Retinal pigment epithelial cell (primary cell): ENCODE results near the gene PTPRR.

ENCODE experiments used
- DNase-seq: peaks from one replicate; pipeline ENCODE4 v3.0.0-alpha.2; 2010; ENCODE audit warnings: low read depth
- H3K4me3 ChIP-seq: 2 replicates; pipeline ENCODE4 v1.5.1; 2011; ENCODE audit warnings: mild to moderate bottlenecking, low read length, control low read depth, moderate library complexity
- TF ChIP-seq, protein P1 (sequence below): conservative IDR thresholded peaks from 2 replicates; pipeline ENCODE4 v1.5.1; 2011; ENCODE audit warnings: low read depth, low read length, control low read depth, inconsistent platforms

The PTPRR gene

DNA sequence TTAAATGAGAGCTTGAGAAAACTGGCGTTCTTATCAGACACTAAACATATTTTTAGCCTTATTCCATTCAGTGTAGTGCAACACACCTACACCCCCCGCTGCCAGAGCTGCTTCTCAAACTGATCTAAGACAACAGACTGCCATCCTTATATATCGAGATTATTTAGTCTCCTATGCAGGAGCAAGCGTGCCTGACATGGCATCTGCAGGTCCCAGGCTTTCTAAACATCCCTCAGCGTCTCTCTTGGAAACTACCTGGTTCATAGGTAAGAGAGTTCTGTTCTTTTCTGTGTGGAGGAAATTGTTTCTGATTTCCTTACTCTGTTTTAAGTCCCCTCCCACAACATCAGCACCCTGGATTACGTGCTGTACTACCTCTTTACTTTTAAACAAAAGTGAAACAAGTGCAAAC, 166.2 kb downstream of the PTPRR start:
- TF ChIP-seq, protein P1, sequence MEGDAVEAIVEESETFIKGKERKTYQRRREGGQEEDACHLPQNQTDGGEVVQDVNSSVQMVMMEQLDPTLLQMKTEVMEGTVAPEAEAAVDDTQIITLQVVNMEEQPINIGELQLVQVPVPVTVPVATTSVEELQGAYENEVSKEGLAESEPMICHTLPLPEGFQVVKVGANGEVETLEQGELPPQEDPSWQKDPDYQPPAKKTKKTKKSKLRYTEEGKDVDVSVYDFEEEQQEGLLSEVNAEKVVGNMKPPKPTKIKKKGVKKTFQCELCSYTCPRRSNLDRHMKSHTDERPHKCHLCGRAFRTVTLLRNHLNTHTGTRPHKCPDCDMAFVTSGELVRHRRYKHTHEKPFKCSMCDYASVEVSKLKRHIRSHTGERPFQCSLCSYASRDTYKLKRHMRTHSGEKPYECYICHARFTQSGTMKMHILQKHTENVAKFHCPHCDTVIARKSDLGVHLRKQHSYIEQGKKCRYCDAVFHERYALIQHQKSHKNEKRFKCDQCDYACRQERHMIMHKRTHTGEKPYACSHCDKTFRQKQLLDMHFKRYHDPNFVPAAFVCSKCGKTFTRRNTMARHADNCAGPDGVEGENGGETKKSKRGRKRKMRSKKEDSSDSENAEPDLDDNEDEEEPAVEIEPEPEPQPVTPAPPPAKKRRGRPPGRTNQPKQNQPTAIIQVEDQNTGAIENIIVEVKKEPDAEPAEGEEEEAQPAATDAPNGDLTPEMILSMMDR = no peak
- no peak overlapping the region for H3K4me3 ChIP-seq
- no peak for DNase-seq

DNA sequence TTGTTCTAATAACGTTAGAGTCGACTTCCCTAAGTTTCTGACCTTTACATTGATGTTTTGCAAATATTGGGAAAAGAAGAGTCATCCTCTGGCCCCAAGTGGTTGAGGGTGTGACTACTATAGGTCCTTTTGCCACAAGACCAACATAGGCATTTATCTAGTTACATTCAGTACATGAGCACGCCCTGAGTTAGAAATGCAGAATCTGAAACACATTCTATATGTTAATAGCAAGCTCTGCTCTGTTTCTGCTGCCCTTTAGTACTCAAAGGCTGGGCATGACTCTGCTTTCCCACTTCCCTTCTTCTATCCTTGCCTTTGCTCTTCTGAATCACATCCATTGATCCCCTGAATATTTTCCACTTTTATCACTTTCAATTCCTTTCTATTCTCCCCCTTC, 168.2 kb downstream of the PTPRR start:
- DNase-seq = no peak
- TF ChIP-seq, protein P1 = no peak
- H3K4me3 ChIP-seq = no peak overlapping the region

DNA sequence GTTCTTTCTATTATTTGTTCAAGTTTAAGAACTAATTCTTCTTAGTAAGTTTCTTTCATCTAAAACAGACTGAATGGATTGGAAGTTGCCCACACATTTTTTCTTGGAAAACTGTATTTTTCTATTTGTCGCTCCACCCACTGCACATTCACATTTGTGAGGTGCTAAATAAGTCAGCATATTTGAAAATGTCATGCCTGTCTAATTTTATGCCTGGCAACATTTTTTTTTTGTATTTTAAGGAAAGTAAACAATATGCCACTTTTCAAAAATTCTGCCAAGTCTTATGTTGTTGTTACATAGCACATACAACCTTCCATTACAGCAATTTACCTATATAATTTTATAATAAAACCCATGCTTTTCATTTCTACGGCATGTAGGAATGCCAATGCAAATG, 170.6 kb downstream of the PTPRR start:
- no peak overlapping the region for H3K4me3 ChIP-seq

DNA sequence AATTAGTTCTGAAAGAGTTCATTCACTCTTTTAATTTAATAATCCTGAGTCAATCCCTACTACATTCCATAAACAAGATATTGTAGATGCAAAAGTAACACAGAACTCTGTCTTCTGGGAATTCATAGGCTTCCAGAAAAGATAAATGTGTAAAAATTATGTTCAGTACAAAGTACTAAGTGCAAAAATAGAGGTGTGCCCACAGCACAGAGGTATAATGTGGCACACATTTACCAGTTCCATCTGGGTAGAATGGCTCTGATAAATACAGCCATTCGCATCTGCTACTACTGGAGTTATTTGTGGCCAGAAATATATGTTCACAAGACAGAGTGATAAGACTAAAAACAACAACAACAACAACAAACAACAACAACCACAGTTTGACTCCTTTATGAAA, 171.7 kb downstream of the PTPRR start:
- H3K4me3 ChIP-seq = no peak overlapping the region
- no peak for DNase-seq
- TF ChIP-seq, protein P1 = no peak

More for the DNA sequence above, 170.6 kb downstream of the PTPRR start:
- TF ChIP-seq, protein P1 = no peak
- DNase-seq = no peak

DNA sequence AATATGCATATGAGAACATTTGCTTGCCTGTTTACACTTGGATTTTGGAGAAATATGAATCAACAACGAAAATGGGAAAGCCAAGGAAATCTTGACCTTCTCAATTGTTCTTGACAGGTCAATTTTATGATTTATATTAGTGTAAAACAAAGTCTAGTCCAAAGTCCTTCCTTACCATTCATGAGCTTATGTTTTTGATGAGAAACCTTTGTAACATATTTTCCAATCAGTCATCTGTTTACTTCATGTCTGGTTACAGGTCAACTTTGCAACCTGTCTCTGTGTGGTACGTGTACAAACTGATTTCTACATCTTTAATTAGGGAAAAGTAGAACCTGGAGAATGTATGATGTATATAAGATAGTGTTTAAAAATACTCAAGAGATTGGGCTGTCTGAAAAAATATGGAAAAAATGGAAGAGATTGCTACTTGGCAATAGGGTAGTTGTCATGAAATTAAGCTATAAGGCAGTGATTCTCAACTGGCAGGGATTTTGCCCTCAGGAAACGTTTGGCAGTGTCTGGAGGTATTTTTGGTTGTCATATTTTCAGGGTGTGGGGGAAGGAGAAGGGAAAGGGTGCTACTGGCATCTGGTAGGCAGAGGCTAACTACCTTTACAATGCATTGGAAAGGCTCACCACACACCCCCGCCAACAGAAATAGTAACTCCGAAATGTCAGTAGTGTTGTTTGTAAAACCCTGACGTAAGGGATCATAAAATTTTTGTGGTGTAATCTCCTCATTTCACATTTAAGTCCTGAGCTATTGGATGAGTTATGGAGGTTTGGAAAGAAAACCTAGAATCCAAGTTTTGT, 172.9 kb downstream of the PTPRR start:
- TF ChIP-seq, protein P1 = no peak
- no peak overlapping the region for H3K4me3 ChIP-seq

DNA sequence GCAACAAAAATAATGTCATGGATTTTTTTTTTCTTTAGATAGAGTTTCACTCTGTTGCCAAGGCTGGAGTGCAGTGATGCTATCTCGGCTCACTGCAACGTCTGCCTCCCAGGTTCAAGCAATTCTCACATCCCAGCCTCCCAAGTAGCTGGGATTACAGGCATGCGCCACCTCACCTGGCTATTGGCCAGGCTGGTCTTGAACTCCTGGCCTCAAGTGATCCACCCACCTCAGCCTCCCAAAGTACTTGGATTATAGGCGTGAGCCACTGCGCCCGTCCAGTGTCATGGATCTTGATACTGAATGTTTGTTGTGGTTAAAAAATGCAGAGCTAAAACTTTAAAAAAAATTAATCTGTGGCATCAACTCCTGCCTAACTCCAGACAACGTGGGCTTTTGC, 175.5 kb downstream of the PTPRR start:
- TF ChIP-seq, protein P1 = no peak
- no peak overlapping the region for H3K4me3 ChIP-seq
- no peak for DNase-seq

More for the DNA sequence above, 172.9 kb downstream of the PTPRR start:
- DNase-seq = no peak

DNA sequence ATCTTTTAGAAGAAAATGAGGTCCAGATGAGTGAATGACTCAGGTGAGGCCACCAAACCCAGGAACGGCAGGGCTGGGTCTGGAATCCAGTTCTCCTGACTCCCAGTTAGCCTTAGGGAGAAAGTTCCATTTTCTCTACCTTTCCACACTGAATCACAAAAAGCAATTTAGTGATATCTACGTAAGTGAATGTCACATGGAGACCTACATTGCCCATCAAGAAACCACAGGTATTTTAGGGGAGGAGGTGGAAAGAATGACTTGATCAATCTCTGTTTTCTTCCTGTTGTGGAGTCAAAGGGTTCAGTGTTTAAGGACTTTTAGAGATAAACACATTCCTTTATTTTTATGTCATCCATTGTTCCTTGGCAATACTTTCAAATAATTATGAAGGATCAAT, 176.4 kb downstream of the PTPRR start:
- no peak overlapping the region for H3K4me3 ChIP-seq
- TF ChIP-seq, protein P1 = no peak
- DNase-seq = peak; percentile 20
